ENCODE results near the gene GCC1.
A peak's percentile ranks its signal among the peaks of the same experiment; 100 is the strongest.

Gene GCC1, protein sequence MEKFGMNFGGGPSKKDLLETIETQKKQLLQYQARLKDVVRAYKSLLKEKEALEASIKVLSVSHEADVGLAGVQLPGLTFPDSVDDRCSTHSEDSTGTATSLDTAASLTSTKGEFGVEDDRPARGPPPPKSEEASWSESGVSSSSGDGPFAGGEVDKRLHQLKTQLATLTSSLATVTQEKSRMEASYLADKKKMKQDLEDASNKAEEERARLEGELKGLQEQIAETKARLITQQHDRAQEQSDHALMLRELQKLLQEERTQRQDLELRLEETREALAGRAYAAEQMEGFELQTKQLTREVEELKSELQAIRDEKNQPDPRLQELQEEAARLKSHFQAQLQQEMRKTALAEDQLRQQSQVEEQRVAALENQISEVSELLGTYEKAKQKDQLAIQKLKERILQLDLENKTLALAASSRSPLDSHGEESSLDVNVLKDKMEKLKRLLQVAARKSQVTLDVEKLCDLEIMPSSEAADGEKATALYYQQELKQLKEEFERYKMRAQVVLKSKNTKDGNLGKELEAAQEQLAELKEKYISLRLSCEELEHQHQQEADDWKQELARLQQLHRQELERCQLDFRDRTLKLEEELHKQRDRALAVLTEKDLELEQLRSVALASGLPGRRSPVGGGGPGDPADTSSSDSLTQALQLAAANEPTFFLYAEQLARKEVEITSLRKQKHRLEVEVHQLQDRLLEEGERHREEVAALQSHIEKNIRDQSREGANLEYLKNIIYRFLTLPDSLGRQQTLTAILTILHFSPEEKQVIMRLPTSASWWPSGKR

DNA sequence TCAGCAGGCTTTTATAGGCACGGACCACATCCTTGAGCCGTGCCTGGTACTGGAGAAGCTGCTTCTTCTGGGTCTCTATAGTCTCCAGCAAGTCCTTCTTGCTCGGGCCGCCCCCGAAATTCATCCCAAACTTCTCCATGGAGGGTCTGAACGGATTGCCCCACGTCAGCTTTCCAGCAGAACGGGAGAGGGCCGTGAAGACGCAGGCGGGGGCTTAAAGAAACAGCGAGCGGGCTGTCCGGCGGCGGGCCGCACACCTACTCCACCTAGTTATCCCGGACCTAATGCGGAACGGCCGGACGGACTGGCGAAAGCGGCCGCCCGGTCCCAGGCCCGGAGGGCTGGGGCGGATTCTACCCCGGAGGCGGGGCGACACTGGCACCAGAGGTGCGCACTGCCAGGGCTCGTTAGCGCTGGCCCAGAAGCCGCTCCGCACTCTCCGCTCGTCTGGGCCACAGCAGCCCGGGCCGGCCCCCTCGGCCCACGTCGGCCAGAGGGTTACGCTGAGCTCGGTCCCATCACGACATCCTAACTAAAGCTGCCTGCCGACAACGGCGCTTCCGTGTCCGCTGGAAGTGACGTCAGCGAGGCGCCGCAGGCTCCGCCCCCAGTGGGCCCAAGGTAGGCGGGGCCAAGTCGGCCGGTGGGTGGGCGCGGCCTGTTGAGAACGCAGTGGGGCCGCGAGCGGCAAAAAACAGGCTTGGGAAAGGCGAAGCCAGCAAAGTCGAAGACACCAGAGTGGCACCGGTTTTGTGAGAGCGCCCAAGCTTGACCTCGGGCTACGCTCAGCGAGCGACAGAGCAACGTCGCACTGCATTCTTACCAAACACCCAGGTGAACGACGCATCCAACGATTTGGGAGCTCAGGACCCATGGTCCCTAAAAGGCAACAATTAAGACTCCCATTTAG, at the start of gene GCC1:
Gene GCC1, minus strand, starts transcription at position 553 of the 910 bp plus-strand sequence. Its CDS starts 414 bp downstream, at position 139.
- H3K9me3 ChIP-seq (ENCODE audit: severe bottlenecking), result peaks cover 7% of the 10 kb centered on the region

DNA sequence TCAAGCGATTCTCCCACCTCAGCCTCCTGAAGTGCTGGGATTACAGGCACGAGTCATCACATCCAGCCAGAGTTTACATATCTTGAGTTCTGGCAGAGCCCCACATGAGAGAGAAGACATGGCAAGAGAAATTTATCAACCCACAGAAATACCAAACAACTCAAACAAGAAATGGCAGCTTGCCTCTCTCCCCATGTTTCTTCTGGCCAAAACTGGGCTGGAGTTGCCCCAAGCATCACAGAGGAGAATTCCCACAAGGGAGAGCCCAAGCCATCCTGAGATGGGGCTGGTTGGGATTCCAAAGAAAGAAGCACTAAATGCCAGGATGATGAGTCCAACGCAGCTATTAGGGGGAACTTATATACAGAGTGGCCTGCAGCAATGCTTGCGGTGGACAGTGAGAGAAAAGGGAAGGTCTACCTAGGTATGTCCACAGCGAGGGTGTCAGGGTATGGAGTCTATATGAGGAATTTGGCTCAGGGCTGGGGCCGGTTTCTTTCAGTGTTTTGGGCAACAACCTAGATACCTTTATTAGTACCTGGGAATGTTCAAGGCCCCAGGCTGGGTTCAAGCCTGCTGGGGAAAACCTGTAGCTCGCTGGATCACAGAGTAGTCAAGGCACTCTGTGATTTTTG, 47.0 kb upstream of the GCC1 start:
- no peak for DNase-seq
- H3K27me3 ChIP-seq (ENCODE audit: insufficient read depth, low read depth, severe bottlenecking), result no peaks in the 10 kb centered on the region
- H3K27ac ChIP-seq, result no peak overlapping the region
- H3K4me3 ChIP-seq (ENCODE audit: low read depth, low read length), result no peak overlapping the region
- no peaks in the 10 kb centered on the region for H3K36me3 ChIP-seq
- no peaks in the 10 kb centered on the region for H3K9me3 ChIP-seq (ENCODE audit: severe bottlenecking)
- TF ChIP-seq, protein P1, sequence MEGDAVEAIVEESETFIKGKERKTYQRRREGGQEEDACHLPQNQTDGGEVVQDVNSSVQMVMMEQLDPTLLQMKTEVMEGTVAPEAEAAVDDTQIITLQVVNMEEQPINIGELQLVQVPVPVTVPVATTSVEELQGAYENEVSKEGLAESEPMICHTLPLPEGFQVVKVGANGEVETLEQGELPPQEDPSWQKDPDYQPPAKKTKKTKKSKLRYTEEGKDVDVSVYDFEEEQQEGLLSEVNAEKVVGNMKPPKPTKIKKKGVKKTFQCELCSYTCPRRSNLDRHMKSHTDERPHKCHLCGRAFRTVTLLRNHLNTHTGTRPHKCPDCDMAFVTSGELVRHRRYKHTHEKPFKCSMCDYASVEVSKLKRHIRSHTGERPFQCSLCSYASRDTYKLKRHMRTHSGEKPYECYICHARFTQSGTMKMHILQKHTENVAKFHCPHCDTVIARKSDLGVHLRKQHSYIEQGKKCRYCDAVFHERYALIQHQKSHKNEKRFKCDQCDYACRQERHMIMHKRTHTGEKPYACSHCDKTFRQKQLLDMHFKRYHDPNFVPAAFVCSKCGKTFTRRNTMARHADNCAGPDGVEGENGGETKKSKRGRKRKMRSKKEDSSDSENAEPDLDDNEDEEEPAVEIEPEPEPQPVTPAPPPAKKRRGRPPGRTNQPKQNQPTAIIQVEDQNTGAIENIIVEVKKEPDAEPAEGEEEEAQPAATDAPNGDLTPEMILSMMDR (IDR thresholded peaks at IDR 0.05; ENCODE audit: low read depth, low read length), result no peak

More for the DNA sequence above, at the start of gene GCC1:
- Histone ChIP-seq H3K27me3 (ENCODE audit: insufficient read depth, low read depth, severe bottlenecking) (no peaks in the 10 kb centered on the region), H3K36me3 (peaks cover 36% of the 10 kb centered on the region), H3K27ac (peak within 1 kb of the TSS; percentile 56), H3K4me3 (ENCODE audit: low read depth, low read length) (peak within 1 kb of the TSS; percentile 91)
- TF ChIP-seq, protein P1 (IDR thresholded peaks at IDR 0.05; ENCODE audit: low read depth, low read length), result no peak
- DNase-seq, result peak; percentile 86

DNA sequence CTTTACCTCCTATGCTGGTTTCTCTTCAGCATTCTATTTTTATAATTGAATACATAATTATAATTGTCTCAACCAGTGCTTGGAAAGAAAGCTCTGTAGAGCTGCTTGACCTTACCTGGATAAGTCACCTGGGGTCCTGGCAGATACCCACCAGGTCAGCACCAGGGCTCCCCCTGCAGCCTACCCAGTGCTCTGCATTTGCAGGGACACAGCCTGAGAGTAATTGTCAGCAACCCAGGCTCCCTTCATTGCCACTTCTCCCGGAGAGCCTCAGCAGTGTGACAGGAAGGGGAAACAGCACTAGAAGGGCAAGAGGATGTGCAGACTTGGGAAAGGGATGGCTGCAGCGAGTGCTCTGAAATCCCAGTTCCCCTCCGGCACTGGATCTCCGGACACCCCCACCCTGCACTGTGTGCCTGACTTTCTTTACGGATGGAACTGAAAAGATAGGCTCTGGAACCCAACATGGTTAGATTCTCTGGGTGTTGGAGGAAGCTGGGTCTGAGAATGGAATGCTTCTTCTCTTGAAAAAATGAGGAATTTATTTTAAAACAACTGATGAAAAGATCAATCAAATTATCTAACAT, 44.0 kb upstream of the GCC1 start:
- DNase-seq, result peak; percentile 75
- no peak overlapping the region for H3K4me3 ChIP-seq (ENCODE audit: low read depth, low read length)

DNA sequence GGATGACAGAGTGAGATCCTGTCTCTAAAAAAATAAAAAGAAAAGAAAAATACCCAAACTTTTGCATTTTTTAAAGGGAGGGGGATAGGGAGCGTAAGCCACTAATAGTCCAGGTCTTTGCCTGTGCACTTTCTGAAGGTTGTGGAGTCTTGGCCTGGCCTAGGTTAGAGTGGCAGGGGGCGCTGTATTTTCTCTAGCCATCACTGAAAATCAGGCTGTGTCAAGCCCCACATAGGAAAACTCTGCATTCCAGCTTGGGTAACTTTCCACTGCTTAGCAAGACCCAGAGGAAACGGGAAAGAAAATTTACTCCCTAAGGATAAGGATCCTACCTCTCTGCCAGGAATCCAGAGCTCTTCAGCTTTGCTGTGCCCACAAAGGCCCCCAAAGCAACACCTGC, 43.0 kb upstream of the GCC1 start:
- H3K4me3 ChIP-seq (ENCODE audit: low read depth, low read length), result no peak overlapping the region
- DNase-seq, result no peak
- H3K27ac ChIP-seq, result no peak overlapping the region
- no peaks in the 10 kb centered on the region for H3K9me3 ChIP-seq (ENCODE audit: severe bottlenecking)
- no peaks in the 10 kb centered on the region for H3K27me3 ChIP-seq (ENCODE audit: insufficient read depth, low read depth, severe bottlenecking)
- no peaks in the 10 kb centered on the region for H3K36me3 ChIP-seq
- TF ChIP-seq, protein P1 (IDR thresholded peaks at IDR 0.05; ENCODE audit: low read depth, low read length), result peak; percentile 27; the same call in 1 of the 2 replicates

More for the DNA sequence above, 44.0 kb upstream of the GCC1 start:
- Histone ChIP-seq H3K36me3 (no peaks in the 10 kb centered on the region), H3K27me3 (ENCODE audit: insufficient read depth, low read depth, severe bottlenecking) (no peaks in the 10 kb centered on the region), H3K27ac (no peak overlapping the region), H3K9me3 (ENCODE audit: severe bottlenecking) (no peaks in the 10 kb centered on the region)
- TF ChIP-seq, protein P1 (IDR thresholded peaks at IDR 0.05; ENCODE audit: low read depth, low read length), result peak; percentile 90

DNA sequence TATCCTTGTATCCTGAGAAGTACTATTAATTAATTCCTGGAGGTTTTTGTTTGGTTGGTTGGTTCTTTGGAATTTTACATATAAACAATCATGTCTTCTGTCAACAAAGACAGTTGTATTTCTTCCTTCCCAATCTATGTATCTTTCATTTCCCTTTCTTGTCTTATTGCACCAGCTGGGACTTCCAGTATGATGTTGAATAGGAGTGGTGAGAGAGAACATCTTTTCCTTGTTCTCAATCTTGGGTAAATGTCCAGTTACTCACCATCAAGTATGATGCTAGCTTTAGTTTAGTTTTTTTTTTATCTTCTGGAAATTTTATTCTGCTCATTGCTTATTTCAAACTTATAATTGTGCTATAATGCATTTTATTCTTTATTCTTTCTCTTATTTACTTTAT, 39.9 kb upstream of the GCC1 start:
- H3K27ac ChIP-seq, result no peak overlapping the region
- TF ChIP-seq, protein P1 (IDR thresholded peaks at IDR 0.05; ENCODE audit: low read depth, low read length), result no peak
- DNase-seq, result no peak
- H3K36me3 ChIP-seq, result no peaks in the 10 kb centered on the region
- no peaks in the 10 kb centered on the region for H3K27me3 ChIP-seq (ENCODE audit: insufficient read depth, low read depth, severe bottlenecking)
- no peaks in the 10 kb centered on the region for H3K9me3 ChIP-seq (ENCODE audit: severe bottlenecking)
- H3K4me3 ChIP-seq (ENCODE audit: low read depth, low read length), result no peak overlapping the region

Data from WERI-Rb-1 (cell line).